Activated gamma-delta T cell (primary cell): ENCODE data around the gene LRMDA.

Source experiments
- DNase-seq: peaks from one replicate; lab custom pipeline; 2025; lab: John Stamatoyannopoulos, UW

Gene LRMDA

GRCh38 chr10:75476569-75476968, 45.1 kb downstream of the LRMDA start:
- no peak for DNase-seq

DNA sequence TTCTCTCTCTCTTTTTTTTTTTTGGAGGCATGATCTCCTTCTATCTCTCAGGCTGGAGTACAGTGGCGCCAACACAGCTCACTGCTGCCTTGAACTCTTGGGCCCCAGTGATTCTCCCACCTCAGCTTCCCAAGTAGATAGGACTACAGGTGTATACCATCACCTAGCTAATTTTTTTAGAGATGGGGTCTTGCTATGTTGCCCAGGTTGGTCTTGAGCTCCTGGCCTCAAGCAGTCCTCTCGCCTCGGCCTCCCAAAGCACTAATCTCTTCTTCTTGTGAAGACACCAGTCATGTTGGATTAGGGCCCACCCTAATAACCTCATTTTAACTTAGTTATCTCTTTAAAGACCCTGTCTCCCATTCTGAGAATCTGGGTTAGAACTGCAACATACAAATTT, 45.6 kb downstream of the LRMDA start:
- no peak for DNase-seq

DNA sequence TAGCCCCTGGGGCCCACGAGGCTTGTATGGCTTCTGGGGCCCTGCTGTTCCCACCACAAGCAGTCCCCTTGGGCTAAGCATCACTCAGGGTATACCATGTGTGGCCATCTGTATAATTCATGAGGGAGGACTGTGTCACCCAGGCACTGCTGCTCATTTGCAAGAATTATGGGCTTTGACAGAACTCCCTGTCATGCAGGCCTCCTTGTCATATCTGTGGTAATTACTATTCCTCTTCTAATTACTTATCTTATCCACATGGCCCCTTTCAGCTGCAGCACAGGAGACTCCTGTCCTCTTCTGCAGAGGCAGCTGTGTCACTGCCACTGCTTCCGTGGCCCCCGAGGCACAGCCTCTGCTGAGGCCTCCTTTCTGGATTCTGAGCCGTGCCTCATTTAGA, 46.3 kb downstream of the LRMDA start:
- no peak for DNase-seq

DNA sequence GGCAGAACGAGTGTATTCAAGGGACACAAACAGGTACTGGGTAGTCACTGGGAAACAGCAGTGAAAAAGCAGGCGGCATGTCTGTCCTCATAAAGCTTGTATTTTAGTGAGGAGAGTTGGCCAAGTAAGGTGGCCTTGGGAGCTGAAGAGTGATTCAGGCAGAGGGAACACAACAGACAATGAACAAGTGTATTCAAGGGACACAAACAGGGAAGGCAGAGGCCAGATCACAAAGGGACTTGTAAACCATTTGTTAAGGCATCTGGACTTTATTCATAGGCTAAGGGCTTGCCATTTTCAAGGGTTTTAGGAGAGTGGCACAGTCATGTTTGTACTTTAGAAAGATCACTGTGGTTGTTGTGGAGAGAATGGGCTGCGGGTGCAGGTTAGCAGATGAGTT, 49.0 kb downstream of the LRMDA start:
- no peak for DNase-seq

DNA sequence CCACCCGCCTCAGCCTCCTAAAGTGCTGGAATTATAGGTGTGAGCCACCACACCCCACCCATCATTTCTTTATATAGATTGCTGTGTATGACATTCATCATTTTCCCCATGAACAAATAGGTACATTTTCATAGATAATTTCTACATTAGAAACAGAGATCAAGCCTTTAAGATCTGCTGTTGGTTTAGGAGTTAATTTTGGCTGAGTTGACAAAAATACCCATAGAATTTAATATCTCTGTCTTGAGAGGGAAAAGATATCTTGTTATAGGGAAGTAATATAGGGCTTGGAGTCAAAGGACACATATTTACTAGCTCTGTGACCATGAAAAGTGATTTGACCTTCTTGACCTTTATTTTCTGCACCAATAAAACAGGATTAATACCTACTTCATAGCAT, 51.8 kb downstream of the LRMDA start:
- DNase-seq, result no peak

- no peak for DNase-seq
Observed at GRCh38 chr10:75484717-75485116, 53.3 kb downstream of the LRMDA start.

- no peak for DNase-seq
Observed at GRCh38 chr10:75486591-75486990, 55.2 kb downstream of the LRMDA start.

DNA sequence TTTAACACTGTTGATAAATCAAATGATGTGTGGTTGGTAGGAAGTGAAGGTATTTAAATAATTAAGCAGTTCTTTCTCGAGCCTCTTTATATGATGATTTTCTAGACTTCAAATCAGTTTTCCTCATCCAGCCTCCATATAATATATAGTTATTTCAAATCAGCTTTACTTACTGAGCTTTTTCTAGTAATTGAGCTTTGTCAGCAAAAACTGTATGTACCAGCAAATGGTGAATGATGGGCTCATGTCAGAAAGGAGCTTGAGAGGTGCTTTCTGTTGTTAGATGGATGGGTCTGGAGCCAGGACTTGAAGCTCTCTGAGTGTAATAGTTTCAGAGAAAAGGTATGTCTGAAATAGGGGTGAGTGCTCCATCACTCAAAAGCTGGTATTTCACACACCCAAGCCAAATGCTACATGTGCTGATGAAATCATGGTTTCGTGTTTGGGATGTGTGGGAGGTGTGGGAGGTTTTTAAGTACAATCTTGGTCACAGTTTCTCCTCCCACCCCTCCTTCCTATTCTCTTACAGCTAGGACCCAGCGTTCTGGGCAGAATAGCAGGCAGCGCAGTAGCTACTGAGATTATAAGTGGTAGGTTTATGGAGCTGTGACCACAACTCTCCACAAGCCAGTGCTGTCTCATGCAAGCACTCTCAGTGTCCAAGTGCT, 55.8 kb downstream of the LRMDA start:
- DNase-seq, result no peak

- no peak for DNase-seq
Observed at GRCh38 chr10:75487755-75488125, 56.3 kb downstream of the LRMDA start.

DNA sequence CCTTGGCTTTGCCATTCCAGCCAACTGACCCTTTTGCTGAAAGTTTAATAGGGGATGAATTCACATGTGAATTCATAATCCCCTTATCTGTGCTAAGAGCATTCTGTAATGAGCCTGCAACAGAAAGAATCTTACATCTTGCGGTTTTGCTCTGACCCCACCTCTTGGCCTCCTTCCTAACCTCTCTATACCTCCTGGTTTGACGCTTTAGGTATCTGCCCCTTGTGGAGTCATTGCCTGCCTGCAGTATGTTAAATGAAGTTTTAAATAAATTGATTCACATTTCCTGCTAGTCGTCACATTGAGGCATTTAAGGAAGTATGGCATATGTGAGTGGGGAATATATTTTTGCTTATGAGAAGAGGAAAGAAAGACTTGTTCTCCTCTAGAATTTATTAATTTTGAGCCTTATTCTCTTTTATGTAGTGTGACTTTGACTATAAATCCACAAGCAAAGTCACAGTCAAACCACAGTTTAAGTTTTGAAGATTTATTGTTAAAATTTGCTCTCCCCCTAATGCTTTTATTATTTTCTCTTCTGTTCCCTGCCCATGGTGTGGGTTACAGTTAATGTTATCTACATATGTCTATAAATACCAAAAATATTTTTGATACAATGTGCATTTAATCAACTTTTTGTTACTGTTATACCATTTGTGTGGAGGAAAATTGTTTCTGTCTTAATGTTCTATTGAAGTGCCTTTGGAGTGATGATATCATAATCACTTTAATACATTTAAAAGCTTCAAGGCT, 60.9 kb downstream of the LRMDA start:
- no peak for DNase-seq

DNA sequence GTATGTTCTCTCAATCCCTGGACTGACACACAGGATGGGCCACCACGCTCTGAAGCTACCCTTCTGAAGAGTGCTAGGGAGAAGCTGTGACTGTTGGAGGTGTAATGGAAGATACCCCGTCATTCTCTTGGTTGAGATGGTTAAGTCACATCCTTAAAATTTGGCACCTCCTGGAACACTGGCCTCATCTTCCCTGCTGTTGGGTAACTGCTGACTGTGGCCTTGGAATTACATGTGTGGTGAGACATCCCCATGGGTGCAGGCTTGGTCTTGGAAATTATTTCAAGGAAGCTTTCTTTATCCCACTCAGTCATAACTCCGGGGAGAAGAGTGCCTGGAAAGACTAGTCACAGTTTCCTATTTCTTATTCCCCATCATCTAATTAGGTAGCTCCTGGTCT, 62.0 kb downstream of the LRMDA start:
- no peak for DNase-seq

DNA sequence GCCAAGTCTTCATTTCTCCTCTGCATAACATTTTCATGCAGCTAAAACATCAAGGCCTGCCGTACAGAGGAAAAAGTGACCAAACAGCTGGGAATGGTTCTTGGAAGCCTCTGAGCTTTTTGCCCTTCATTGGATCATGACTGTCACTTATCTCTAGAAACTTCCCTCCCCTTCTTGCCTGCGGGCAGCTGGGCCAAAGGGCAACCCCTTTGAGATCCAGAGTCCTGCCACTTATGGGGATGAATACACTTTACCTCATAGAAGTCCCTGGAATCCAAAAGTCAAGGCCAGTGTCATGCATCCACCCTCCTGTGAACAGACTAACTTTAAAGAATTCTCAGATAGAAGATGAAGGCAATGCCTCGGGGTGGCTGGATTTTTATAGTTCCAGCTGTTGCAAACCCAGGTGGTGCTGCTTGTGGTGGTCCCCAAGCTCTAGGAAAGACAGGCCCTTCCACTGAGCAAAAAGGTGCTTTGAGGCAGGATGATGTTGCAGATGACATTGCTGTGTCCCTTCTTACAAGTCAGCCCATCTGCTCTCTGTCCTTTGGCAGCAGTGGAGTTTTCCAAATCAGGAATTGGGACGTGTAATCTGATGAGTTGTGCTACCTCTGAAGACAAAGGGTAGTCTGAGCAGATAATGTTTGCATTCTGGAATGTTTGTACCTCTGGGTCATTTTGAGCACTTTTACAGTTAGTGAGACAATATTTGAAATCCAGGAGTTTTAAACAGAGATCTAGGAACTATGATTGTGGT, 64.2 kb downstream of the LRMDA start:
- DNase-seq, result no peak

- DNase-seq, result no peak
Observed at GRCh38 chr10:75496191-75496567, 64.8 kb downstream of the LRMDA start.

DNA sequence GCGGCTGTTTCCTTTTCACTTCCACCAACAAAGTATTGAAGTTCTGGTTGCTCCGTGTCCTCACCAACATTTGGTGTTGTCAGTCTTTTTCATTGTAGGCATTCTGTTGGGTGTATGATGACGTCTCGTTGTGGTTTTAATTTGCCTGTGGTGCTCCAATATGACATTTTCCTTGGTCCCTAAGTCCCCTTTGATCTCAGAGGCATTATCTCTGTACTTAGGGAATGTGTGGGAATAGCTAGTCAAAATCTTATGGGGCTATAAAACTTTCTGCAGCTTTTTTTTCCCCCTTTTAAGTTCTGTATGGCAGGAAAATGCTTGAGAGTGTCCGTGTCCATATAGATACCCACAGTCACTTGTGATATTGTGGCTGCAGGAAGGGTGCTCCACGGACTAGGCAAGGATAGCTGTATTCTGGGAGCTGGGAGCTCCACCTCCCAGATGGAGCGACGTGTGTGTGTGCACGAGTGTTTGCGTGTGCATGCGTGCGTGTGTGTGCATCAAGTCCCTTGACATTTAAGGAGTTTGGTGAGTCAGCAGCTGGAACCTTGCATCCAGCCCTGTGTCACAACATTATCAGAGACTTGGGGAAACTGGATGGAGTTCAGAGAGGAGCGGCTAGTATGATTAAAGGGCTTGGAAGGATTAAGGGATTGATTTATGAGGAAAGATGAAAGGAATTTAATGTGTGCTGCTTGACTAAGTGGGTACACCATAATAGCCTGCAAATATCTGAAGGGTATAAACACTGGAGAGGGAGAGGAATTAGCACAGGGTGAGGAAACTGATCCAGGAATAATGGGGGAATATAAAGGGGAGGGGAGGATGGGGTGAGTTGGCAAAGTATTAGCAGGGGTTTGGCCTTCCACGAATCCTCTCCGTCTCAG, 66.8 kb downstream of the LRMDA start:
- DNase-seq, result no peak

- DNase-seq, result no peak
Observed at GRCh38 chr10:75498884-75499350, 67.5 kb downstream of the LRMDA start.

DNA sequence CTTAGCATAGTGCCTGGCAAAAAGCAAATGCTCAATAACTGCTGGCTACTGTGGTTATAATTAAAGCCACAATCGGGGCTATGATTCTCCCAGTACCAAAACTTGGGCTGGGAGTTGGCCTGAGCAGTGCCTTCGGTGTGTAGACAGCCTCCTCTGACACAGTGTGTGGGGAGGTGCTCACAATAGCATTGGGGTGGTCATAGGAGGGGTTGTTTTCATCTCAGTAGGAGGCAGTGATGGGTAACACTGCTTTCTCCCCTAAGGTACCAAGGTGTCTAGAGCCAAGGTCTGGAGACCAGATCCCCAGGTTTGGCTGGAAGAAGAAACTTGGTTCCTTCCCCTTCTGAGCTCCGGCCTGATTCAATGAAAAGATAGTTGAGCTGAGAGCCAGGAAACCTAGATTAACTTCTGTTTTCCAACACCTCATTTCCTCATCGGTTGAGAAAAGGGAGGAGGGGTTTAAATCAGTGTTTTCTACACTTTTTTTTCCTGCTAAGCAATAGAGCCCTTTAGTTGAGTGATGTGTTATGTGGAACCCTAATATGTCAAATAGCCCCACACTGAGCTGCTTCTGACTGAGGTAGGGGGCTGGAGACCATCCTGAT, 68.2 kb downstream of the LRMDA start:
- DNase-seq, result no peak

- no peak for DNase-seq
Observed at GRCh38 chr10:75502389-75502788, 71.0 kb downstream of the LRMDA start.

- no peak for DNase-seq
Observed at GRCh38 chr10:75502838-75503237, 71.4 kb downstream of the LRMDA start.

- no peak for DNase-seq
Observed at GRCh38 chr10:75505293-75505692, 73.9 kb downstream of the LRMDA start.

- DNase-seq, result no peak
Observed at GRCh38 chr10:75505840-75506506, 74.5 kb downstream of the LRMDA start.

GRCh38 chr10:75506930-75507329, 75.5 kb downstream of the LRMDA start:
- no peak for DNase-seq
